UCSD-AML1 (cell line): ENCODE data around the gene GRIN3A.
A peak's percentile ranks its signal among the peaks of the same experiment; 100 is the strongest.

Source experiments
- DNase-seq: peaks from one replicate; lab custom pipeline; 2025; ENCODE audit not compliant: unreplicated experiment; lab: John Stamatoyannopoulos, UW

GRIN3A gene

GRCh38 chr9:101706261-101706798 is 32.1 kb downstream of the GRIN3A start:
- no peak for DNase-seq

GRCh38 chr9:101705135-101705661 is 33.2 kb downstream of the GRIN3A start:
- DNase-seq = peak; percentile 13

- no peak for DNase-seq
Observed at GRCh38 chr9:101702257-101702656, 36.2 kb downstream of the GRIN3A start.

GRCh38 chr9:101693546-101694336 is 44.7 kb downstream of the GRIN3A start:
- DNase-seq = no peak

- DNase-seq = no peak
Observed at GRCh38 chr9:101691657-101692056, 46.8 kb downstream of the GRIN3A start.

GRCh38 chr9:101689039-101689438 is 49.4 kb downstream of the GRIN3A start:
- no peak for DNase-seq

DNA sequence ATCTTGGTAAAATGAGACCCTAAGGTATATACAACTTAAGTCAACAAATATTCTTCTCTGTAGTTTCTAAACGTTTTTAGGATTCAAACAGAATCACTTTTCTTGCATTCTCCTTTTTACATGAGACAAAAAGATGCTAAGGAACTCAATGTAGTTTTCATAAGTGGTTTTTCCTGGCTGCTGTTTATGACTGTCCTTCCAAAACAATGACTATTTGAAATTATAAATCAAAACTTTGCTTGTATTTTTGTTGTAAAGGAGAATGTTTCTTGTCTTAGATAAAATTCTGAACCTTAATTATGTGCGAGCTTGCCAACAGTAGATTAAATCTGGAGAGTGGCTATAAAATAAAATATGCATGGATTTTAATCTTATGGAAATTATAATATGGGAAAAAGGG is 53.8 kb downstream of the GRIN3A start:
- DNase-seq = no peak

- no peak for DNase-seq
Observed at GRCh38 chr9:101683236-101683635, 55.2 kb downstream of the GRIN3A start.

GRCh38 chr9:101677861-101678260 is 60.6 kb downstream of the GRIN3A start:
- no peak for DNase-seq

DNA sequence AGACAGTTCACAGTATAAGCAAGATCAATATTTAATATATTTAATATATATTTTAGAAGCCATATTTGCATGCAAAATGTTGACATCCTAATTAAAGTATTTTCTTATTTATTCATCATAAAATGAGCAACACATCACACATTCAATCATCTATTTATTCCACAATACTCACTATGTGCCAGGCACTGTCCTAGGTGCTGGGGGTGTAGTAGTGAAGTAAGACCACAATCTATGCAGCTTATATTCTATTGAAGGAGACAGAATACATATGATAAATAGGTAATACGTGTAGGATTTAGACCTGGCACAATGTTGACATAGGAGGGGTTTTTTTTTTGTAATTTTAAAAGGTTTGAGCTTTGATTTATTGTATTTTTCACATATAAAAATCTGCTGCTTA is 63.1 kb downstream of the GRIN3A start:
- DNase-seq = no peak

GRCh38 chr9:101674165-101674564 is 64.3 kb downstream of the GRIN3A start:
- DNase-seq = no peak

DNA sequence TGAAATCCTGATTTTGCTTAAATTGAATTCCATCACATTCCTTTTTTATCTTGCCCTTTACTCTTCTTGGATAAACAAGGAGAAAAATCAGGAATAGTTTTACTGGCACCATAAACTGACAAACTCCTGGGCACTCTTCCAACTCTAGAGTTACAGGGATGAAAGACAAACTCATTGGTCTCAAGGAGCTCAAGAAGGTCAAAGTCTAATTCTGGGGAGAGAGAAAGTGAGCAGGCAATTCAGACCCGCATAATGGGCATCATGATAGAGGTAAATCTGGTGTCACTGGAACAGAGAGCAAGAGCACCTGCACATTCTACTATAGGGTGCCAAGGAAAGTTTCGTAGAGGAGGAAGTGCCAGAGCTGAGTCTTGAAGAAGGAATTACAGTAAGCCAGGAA is 64.8 kb downstream of the GRIN3A start:
- DNase-seq = no peak

GRCh38 chr9:101671567-101671966 is 66.9 kb downstream of the GRIN3A start:
- no peak for DNase-seq

DNA sequence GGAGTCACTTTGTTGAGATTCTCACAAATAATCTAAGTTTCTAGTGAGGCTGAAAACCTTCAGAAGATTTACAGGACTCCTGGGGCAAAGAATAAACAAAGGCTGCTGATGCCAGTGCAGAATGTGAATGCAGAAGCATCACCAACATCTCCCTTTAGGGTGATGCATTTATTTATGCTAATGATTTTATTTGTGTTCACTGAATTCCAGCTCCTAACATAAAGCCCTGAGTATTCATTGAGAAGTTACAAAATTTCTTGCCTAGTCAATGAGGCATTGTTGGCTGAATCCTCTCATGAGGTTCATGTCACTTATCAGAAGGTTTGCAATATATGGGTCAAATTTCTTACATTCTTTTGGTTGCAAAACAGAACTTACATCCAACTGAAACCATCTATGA is 70.0 kb downstream of the GRIN3A start:
- DNase-seq = no peak

DNA sequence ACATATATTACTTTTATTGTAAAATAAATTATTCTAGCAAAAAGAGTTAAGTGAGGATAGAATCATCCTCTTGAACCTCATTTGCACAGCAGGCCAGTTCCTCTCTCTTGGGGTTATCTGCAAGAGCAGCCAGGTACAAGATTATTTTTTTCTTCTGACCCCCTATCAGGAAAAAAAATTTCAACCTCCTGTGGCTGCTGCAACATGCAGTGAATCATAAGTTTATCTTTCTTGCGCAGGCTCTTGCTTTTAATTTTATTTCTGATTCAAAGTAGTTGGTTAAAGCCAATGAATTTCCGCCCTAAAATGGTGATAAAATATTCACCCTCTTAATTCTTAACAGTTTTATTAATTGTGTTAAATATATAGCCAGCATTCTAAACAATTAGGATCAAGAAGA is 74.0 kb downstream of the GRIN3A start:
- DNase-seq = no peak

DNA sequence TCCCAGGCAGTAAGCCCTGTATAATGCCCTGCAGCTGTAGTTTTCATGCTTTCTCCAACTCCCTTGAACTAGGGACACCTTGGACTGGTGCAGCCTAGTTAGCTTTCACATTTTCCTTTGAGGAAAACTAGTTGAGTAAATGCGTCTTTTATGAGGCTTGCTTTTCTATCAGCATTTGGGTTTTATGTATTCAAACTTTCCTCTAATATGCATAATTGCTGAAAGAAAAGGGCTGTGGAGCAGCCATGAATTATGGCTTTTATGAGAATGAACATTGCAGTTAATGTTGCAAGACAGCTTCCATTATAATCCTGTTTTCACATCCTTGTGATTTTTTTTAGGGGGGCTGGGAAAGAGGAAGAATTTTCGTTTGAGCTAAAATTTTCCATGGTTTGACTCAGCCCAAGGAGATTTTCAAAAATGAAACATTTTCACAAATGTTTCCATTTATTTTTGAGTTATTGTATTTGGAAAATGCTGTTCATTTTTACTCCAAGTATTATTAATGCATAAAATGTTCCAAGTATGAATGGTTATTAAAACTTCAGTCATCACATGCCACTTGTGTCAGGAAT is 85.8 kb downstream of the GRIN3A start:
- no peak for DNase-seq

GRCh38 chr9:101650142-101650541 is 88.3 kb downstream of the GRIN3A start:
- DNase-seq = no peak

DNA sequence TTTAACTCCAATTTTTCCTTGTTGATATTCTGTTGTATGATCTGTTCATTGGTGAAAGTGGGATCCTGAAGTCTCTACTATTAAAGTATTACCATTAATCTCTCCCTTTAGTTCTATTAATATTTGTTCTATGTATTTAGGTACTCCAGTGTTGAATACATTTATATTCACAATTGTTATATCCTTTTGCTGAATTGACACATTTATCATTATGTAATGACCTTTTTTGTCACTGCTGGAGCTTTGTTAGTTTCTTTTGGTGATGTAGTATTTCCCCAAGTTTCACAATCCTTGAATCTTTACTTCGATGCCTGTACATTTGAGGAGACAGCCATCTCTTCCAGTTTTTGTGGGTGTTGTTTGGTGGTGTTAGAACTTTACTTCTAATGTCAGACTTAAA is 90.0 kb downstream of the GRIN3A start:
- DNase-seq = no peak

DNA sequence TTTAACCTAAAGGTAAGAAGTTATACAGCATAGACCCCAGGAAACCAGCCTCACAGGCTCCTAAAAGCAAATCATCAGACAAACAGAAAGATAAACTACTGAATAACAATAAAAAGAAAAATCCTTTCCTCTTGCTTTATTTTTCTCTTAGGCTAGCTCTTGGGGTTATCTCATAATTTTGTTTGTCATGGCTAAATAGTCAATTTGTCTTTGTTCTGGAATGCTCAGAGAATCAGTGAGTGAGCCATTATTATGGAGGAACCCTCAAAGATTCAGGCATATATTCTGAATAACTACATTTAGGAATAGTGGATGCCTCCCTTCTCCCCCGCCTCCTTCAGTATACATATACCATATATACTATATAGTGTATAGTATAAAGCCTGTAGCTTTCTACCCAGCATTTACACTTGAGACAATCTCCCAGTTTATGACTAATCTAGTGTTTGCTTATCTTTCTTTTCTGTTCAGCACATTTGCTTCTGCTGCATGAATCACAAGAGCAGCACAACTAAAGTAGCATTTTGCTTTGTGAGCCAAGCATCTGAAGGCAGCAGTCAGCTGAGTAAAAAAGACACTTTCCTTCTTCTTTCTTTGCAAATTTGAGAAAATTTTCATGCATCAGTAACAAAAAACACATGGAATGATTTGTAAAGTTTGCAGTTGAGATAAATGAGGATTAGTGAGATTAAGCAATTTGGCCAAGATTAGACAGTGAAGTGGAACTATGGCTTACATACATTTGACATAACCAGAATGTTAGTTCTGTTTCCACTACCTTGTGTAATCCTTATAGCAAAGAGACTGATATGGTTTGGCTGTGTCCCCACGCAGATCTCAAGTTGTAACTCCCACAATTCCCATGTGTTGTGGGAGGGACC is 98.4 kb downstream of the GRIN3A start:
- no peak for DNase-seq

DNA sequence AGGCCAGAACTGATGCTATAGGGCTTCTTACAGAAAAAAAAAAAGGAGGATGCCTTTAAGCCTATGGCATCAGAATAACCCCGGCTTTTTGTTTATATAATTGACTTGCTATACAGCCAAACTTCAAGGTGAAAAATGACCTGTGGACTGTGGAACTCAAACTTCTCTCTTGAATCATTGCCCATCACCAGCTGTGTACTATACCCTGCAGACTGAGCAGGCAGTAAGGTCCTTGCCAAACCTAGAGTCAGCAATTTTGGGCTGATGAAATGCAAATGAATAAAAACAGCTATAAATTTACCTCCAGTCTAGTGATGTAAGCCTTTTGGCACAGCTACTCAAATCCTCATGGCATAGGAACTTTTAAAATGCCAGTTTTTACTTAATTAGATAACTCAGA is 99.1 kb downstream of the GRIN3A start:
- DNase-seq = no peak

DNA sequence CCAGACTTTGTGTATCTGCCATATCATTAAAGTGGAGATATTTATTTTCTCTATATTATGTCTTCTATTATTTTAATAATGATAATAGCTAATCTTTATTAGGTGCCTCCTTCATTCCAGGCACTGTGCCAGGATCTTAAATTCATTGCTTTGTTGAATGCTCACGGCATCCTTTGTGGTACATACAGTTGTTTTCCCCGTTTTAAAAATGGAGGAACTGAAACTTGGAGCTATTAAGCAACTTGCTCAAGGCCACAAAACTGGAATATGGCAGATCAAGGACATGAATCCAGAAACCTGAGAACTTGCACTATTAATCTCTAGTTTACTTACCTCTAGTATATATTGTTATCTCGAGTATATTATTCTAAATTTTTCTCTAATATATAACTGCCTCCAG is 102.2 kb downstream of the GRIN3A start:
- no peak for DNase-seq
